GM19372 (cell line): ENCODE data around the gene TTC27.
"Not testable (repeated sequence)": the region's sequence is repeated elsewhere in the genome, so short reads cannot be mapped to it uniquely, and the experiment has no call there.

Experiments used
- ATAC-seq: cut with Tn5 transposase; IDR thresholded peaks from one replicate; pipeline ENCODE4 v1.9.1; 2021; ENCODE audit warnings: mild to moderate bottlenecking, low read depth, moderate library complexity; ENCODE audit not compliant: unreplicated experiment

The TTC27 gene

GRCh38 chr2:32718752-32719151 is 90.9 kb downstream of the TTC27 start:
- ATAC-seq = no peak

- ATAC-seq = no peak
Measured at GRCh38 chr2:32719430-32719829, 91.6 kb downstream of the TTC27 start.

- ATAC-seq = no peak
Measured at GRCh38 chr2:32719933-32720716, 92.3 kb downstream of the TTC27 start.

DNA sequence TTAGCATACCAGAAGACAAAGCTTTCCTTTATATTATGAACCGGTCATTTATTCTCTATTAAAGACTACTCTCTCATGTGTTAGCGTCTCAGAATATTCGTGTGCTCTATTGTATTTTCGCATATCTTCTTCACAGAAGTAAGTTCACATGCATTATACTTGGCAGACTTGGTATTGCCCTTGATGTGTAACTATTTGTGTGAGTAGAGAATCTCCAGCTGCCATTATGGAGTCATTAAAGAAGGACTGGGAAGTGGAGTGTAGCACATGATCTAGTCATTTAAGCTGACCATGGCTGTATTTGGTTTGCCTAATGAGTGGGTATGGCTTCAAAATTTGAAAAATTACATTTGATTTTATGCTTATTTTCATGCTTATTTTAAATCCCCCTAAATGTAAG is 92.9 kb downstream of the TTC27 start:
- no peak for ATAC-seq

DNA sequence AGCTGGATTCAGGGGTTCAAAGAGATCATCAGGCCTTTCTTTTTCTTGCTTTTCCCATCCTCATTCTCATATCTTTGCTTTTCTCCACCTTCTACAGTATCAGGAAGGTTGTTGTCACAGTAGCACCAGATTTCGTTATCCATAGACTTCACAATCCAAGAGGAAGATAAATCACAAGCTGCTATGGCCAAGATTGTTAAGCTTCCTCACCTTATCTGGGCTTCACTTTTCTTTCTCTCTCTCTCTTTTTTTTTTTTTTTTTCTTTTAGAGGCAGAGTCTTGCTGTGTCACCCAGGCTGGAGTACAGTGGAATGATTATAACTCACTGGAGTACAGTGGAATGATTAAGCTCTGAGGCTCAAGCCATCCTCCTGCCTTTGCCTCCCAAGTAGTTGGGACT is 93.5 kb downstream of the TTC27 start:
- no peak for ATAC-seq

DNA sequence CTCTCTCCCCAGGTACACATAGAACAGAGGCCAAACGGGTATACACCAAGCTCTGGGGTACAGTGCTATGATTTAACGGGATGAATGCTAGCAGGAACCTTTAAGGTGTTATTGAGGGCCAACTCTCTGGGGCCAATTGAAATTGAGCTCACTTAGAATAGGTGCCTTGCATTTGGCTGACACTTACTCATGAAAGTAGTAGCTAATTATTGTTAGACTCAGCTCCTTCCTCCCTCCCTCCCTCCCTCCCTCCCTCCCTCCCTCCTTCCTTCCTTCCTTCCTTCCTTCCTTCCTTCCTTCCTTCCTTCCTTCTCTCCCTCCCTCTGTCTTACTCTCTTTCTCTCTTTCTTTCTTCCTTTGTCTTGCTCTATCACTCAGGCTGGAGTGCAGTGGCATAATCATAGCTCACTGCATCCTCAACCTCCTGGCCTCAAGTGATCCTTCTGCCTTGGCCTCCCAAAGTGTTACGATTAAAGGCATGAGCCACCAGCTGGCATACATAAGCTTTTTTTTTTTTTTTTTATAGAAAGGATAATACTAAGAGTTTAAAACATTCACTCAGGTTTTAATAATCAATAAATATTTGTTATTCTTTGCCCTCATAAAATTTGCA is 95.7 kb downstream of the TTC27 start:
- no peak for ATAC-seq

GRCh38 chr2:32726678-32727077 is 98.8 kb downstream of the TTC27 start:
- ATAC-seq = not testable (repeated sequence)

- ATAC-seq = no peak
Measured at GRCh38 chr2:32727157-32727556, 99.3 kb downstream of the TTC27 start.

DNA sequence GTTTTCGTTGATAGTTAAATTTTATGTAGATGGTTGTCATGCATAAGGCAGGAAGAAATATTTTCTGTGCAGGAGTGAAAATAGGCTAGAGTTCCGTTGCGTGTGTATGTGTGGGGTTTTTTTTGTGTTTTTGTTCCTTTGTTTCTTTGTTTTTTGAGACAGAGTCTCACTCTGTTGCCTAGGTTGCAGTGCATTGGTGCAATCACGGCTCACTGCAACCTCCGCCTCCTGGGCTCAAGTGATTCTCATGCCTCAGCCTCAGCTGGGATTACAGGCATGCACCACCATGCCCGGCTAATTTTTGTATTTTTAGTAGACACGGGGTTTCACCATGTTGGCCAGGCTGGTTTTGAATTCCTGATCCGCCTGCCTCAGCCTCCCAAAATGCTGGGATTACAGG is 103.1 kb downstream of the TTC27 start:
- not testable (repeated sequence) for ATAC-seq

DNA sequence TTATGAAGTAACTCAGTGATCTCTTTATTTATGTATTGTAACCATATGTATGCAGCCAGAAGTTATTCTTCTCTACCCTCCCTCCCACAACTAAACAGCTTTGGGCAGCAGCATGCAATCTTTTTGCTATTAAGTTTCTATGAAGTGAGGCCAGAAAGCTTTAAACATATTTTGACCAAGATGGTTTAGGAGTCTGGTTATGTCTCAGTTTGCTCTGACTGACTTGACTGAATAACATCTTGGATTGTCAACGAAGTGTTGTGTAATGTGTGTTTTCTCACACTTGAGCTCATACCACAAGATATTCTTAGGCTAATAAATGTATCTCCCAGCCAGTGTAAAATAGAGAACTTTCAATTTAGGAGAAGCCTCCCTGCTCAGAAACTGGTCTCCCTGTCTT is 104.3 kb downstream of the TTC27 start:
- no peak for ATAC-seq

DNA sequence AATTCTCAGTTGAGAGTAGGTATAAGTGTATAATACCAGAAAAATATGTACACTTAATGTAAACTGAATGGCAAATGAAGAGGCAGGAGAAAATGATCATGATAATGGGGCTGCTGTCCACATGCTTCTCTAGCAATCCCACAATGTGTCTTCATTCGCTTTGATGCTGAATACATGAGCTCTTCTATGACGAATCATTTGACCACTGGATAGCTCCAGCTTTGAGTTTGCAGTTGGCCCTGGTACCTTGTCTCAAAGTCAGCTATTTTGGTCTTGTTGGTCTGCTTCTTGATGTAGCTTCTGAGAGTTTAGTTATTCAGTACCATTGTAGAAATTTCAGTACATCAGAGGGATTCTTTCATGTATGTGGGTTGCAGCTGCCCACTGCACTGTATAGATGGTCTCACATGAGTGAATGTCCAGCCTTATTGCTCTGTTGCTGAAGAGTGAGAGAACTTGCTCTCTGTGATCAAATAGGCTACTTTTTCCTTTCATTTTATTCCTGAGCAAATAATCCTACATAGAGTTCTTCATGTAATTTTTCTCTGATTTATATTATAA is 105.1 kb downstream of the TTC27 start:
- ATAC-seq = no peak

GRCh38 chr2:32735348-32735747 is 107.5 kb downstream of the TTC27 start:
- ATAC-seq = no peak

DNA sequence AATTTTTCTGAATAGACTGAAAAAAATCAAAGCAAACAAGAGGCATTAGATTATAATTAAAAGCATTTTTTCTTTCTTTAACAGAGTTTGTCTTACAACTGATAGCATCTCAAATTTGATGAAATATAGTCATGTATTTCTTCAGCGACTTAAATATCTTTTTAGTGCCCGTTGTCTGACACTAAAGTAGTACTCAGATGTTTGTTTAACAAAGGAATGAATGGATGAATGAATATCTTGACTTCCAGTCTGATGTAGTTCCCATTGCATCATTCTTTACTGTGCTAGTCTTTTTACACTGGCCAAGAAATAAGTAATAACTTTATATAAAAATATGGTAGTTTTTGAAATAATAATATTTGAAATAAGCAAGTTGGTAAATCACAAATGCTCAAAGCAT is 111.1 kb downstream of the TTC27 start:
- no peak for ATAC-seq

- ATAC-seq = no peak
Measured at GRCh38 chr2:32739664-32740063, 111.8 kb downstream of the TTC27 start.

GRCh38 chr2:32741575-32741974 is 113.7 kb downstream of the TTC27 start:
- ATAC-seq = no peak

DNA sequence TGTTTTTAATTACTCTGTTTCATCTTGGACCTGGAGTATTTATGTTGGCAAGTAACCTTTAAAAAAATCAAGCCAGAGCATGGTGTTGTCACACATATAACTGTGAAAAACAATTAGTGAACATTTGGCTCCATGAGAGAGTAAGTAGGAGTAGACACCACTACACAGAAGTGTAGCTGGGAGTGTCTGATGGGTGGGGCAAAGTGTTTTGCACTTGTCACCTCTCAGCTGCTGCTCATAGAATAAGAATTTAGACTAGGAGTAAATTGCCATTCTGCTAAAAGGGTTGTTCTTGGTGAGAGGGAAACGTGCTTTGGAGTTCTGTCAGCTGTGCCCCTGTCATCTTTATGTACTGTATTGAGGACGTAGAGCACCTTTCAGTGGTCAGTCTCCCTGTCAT is 114.5 kb downstream of the TTC27 start:
- no peak for ATAC-seq

DNA sequence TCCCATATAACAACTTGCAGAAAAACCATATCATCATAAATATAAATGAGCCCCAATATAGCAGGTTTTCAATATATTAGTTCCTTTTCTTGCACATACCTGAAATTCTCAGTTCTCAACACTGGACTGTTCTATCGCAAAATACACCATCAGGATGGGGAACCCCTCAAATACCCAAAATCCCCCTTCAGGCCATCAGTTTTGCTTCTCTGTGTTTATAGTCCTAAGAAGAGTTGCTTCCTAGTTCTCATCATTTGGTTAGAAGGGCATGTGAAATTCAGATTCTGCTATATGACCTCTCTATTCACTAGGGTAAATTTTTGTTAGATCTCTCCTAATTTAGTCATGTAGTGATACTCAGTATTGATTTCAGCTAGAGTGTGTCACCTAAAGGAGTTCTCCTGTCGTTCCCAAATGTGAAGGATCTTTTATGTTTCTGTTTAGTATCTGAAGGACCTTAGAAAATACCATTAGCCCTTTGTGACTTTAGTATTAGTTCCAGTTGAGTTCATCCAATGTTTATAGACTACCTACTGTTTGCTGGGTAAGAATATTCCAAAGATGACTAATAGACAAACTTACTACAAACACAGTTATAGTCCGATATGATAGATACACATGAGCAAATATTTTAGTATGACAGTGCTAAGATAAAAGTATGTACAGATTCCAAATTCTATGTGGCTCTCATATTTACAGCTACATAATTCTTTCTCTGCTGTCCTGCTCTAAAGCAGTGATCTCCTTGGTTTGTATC is 115.8 kb downstream of the TTC27 start:
- peak; percentile 76 for ATAC-seq

- no peak for ATAC-seq
Measured at GRCh38 chr2:32745191-32745590, 117.3 kb downstream of the TTC27 start.

GRCh38 chr2:32745675-32746074 is 117.8 kb downstream of the TTC27 start:
- ATAC-seq = no peak

DNA sequence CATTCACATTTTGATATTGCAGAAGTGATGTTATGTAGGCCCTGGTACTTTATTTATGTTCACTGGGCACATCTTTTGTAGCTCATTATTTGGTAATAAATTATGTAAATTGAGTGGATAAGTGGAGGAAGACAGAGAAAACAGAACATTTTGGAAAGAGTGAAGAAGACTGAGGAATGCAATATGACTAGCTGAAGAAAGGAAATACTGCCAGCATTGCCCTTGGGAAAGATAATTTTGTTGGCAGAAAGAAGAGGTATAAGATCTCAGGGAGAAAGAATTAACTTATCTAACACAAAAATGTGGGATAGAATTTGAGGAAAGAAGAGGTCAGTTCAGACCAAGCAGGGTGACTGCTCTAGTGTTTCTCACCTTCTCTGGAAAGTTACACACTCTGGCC is 118.8 kb downstream of the TTC27 start:
- no peak for ATAC-seq

DNA sequence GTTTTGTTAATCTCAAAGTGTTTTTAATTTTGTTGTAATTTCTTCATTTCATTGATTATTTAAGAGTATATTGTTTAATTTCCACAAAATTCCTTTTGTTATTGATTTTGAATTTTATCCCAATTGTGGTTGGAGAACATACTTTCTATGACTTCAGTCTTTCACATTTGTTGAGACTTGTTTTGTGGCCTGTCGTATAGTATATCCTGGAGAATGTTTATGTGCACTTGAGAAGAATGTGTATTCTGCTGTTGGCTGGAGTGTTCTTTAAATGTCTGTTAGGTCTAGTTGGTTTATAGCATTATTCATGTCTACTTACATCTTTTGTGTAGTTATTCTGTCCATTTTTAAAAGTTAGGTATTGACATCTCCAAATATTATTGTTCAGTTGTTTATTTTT is 120.3 kb downstream of the TTC27 start:
- no peak for ATAC-seq
